HepG2 (cell line): ENCODE measurements around the gene UVSSA. TPM values are rescaled to one million over a fixed set of nuclear protein-coding genes. Genes with fewer than 3 reads are reported as not detected.

Source experiments
- ATAC-seq: fragments of 200-7000 bp; cut with Tn5 transposase; 3 replicates; pipeline ENCODE4 v1.9.1; 2020; ENCODE audit warnings: mild to moderate bottlenecking, moderate library complexity
- BruUV-seq: library from RNA; stranded (reverse); fragments of 400-500 nt; replicated peaks from 2 replicates; lab custom pipeline; 2021; lab: Mats Ljungman, UMichigan
- CTCF ChIA-PET: fragments of 300-600 bp; formaldehyde crosslinking; extraction: SDS; loops from one replicate; lab custom pipeline; 2021; ENCODE audit warnings: low total read pairs, inconsistent platforms, low intra/inter-chr PET ratio; lab: Yijun Ruan, JAX
- POLR2A ChIA-PET: fragments of 350-600 bp; sonication (Branson Sonifier 250); formaldehyde crosslinking; loops from one replicate; lab custom pipeline; 2020; ENCODE audit warnings: antibody characterized with exemption, inconsistent platforms; lab: Yijun Ruan, JAX
- DNase-seq: peaks from one replicate; pipeline ENCODE4 v3.0.0-alpha.2; 2015; ENCODE audit warnings: low spot score
- FAIRE-seq: peaks from 3 replicates; lab custom pipeline; 2011; peaks lifted over from hg19 to GRCh38; lab: Jason Lieb, UNC
- H2AFZ ChIP-seq: one replicate; pipeline ENCODE4 v1.6.1; 2011; ENCODE audit warnings: low read length, inconsistent platforms
- H3K27ac ChIP-seq: fragments of 300-600 bp; 3 replicates; pipeline ENCODE4 v1.8.0; 2011; ENCODE audit warnings: mixed run types, mild to moderate bottlenecking, mixed read lengths, low read length, inconsistent platforms; ENCODE audit not compliant: insufficient read depth; ENCODE audit errors: extremely low read length
- H3K27me3 ChIP-seq, 2 experiments: fragments of 200-600 bp in 1 of 2; 2 replicates in 1 of 2; 3 replicates in 1 of 2; pipeline versions ENCODE4 v1.6.0 to v1.8.0; 2011; ENCODE audit warnings: low read length in 2 of 2, mild to moderate bottlenecking in 2 of 2, moderate library complexity in 2 of 2, inconsistent platforms in 1 of 2; ENCODE audit not compliant: insufficient read depth in 2 of 2, control insufficient read depth in 1 of 2
- H3K36me3 ChIP-seq, 2 experiments: fragments of 200-600 bp in 1 of 2; replicated peaks in 1 of 2; 2 replicates in 1 of 2; 3 replicates in 1 of 2; pipeline versions ENCODE4 v1.5.1 to v1.8.0; 2011; ENCODE audit warnings: low read length in 2 of 2, inconsistent platforms in 1 of 2; ENCODE audit not compliant: insufficient read depth in 2 of 2, control insufficient read depth in 1 of 2
- H3K4me1 ChIP-seq: 2 replicates; pipeline ENCODE4 v1.5.1; 2012; ENCODE audit warnings: low read length, inconsistent platforms; ENCODE audit not compliant: insufficient read depth
- H3K4me2 ChIP-seq: 2 replicates; pipeline ENCODE4 v1.6.0; 2011; ENCODE audit warnings: low read depth, low read length, inconsistent platforms
- H3K4me3 ChIP-seq, 3 experiments: fragments of 200-600 bp in 1 of 3; sonication (generic), shearing (Covaris generic) in 1 of 3; replicated peaks in 1 of 3; 2 replicates each; pipeline ENCODE4 v1.5.1; 2011 to 2016; ENCODE audit warnings: low read length in 3 of 3, inconsistent platforms in 2 of 3, low read depth in 2 of 3, mild to moderate bottlenecking in 2 of 3, control low read depth in 1 of 3, mixed read lengths in 1 of 3; ENCODE audit not compliant: insufficient read depth in 1 of 3
- H3K79me2 ChIP-seq: one replicate; pipeline ENCODE4 v1.6.1; 2011; ENCODE audit warnings: low read length, inconsistent platforms; ENCODE audit not compliant: insufficient read depth
- H3K9ac ChIP-seq: 2 replicates; pipeline ENCODE4 v1.6.0; 2011; ENCODE audit warnings: mild to moderate bottlenecking, low read depth, low read length, inconsistent platforms; ENCODE audit not compliant: insufficient read depth
- H3K9me3 ChIP-seq: 2 replicates; pipeline ENCODE4 v1.5.1; 2012; ENCODE audit warnings: mild to moderate bottlenecking, low read length
- H4K20me1 ChIP-seq: 2 replicates; pipeline ENCODE4 v1.6.0; 2011; ENCODE audit warnings: inconsistent platforms, mild to moderate bottlenecking, low read length, moderate library complexity; ENCODE audit not compliant: insufficient read depth
- GFI1 ChIP-seq: sonication (generic); formaldehyde crosslinking; IDR thresholded peaks from 2 replicates; pipeline ENCODE4 v1.5.0; 2020; ENCODE audit warnings: missing genetic modification reagents, mild to moderate bottlenecking, borderline replicate concordance
- MIER3 ChIP-seq: IDR thresholded peaks from 2 replicates; pipeline ENCODE4 v1.6.1; 2016; ENCODE audit warnings: missing compliant biosample characterization, borderline replicate concordance
- MTA1 ChIP-seq: sonication (generic); formaldehyde crosslinking; IDR thresholded peaks from 2 replicates; pipeline ENCODE4 v1.4.0; 2020; ENCODE audit warnings: missing genetic modification reagents, mild to moderate bottlenecking, borderline replicate concordance
- NFE2L2 ChIP-seq: fragments of 150-350 bp; IDR thresholded peaks from 2 replicates; pipeline ENCODE4 v1.6.1; 2014; ENCODE audit warnings: low read length
- PCBP2 ChIP-seq: fragments of 200-400 bp; formaldehyde crosslinking; optimal IDR thresholded peaks from 2 replicates; pipeline ENCODE3; 2018; ENCODE audit warnings: low read length, low read depth; ENCODE audit not compliant: poor library complexity, severe bottlenecking
- POGZ ChIP-seq: sonication (generic); formaldehyde crosslinking; IDR thresholded peaks from 2 replicates; pipeline ENCODE4 v1.4.0; 2020; ENCODE audit warnings: mild to moderate bottlenecking, missing genetic modification reagents
- SNAI1 ChIP-seq: sonication (generic); formaldehyde crosslinking; IDR thresholded peaks from 2 replicates; pipeline ENCODE4 v1.5.0; 2020; ENCODE audit warnings: mild to moderate bottlenecking, missing genetic modification reagents, borderline replicate concordance
- SNAPC2 ChIP-seq: sonication (generic); formaldehyde crosslinking; IDR thresholded peaks from 2 replicates; pipeline ENCODE4 v1.8.1; 2022; ENCODE audit warnings: mild to moderate bottlenecking, missing genetic modification reagents
- ZBTB1 ChIP-seq: sonication (generic); formaldehyde crosslinking; IDR thresholded peaks from 2 replicates; pipeline ENCODE4 v1.4.0; 2020; ENCODE audit warnings: missing genetic modification reagents, borderline replicate concordance
- ZNF644 ChIP-seq: IDR thresholded peaks from 2 replicates; pipeline ENCODE4 v1.6.1; 2016; ENCODE audit warnings: low read depth
- ZNF737 ChIP-seq: sonication (generic); formaldehyde crosslinking; IDR thresholded peaks from 2 replicates; pipeline ENCODE4 v1.5.0; 2020; ENCODE audit warnings: missing genetic modification reagents, mild to moderate bottlenecking, borderline replicate concordance
- ZNF841 ChIP-seq: sonication (generic); formaldehyde crosslinking; IDR thresholded peaks from 2 replicates; pipeline ENCODE4 v1.8.1; 2023; ENCODE audit warnings: missing genetic modification reagents, borderline replicate concordance
- ZNF879 ChIP-seq: sonication (generic); formaldehyde crosslinking; IDR thresholded peaks from 2 replicates; pipeline ENCODE4 v1.8.1; 2023; ENCODE audit warnings: missing genetic modification reagents
- WGBS: methylation state at CpG from one replicate; pipeline ENCODE4 v1.1.6; 2017; ENCODE audit warnings: low lambda C conversion rate; 5-methylcytosine and 5-hydroxymethylcytosine counted together
- in situ Hi-C: cut with HindIII; loops from 2 replicates; pipeline ENCODE4 v1.10.0; 2017; ENCODE audit warnings: low pct_unique_long_range_greater_than_20kb; ENCODE audit not compliant: extremely low pct_ligation_motif_present
- intact Hi-C: fragments of 100-400 bp; cut with micrococcal nuclease; formaldehyde crosslinking; loops from one replicate; pipeline ENCODE4 v1.10.0; 2022; ENCODE audit not compliant: unreplicated experiment
- polyA plus RNA-seq, 8 experiments: library from polyadenylated mRNA; depleted of rRNA in 3 of 8; stranded (reverse) in 7 of 8; unstranded in 1 of 8; fragments of >200 nt; fragmentation: Illumina TruSeq in 4 of 8; extraction: Trizol in 4 of 8; gene quantifications; 2 replicates each; pipeline versions ENCODE4 v1.2.1 to v1.2.3, GENCODE V29; 2011 to 2016; ENCODE audit warnings: low read depth in 4 of 8, missing spikeins in 1 of 8, mixed read lengths in 1 of 8; ENCODE audit not compliant: insufficient read depth in 1 of 8
- total RNA-seq, 5 experiments: library from RNA; depleted of rRNA; stranded (reverse); fragments of >200 nt; fragmentation: Illumina TruSeq; extraction: Trizol; gene quantifications; 2 replicates each; pipeline ENCODE4 v1.2.3, GENCODE V29; 2016; ENCODE audit warnings: low read depth in 1 of 5
- TF ChIP-seq, protein P1 (sequence below): sonication (generic); formaldehyde crosslinking; IDR thresholded peaks from 2 replicates; pipeline ENCODE4 v1.5.0; 2020; ENCODE audit warnings: missing genetic modification reagents
- TF ChIP-seq, protein P2 (sequence below): sonication (generic); formaldehyde crosslinking; IDR thresholded peaks from 2 replicates; pipeline ENCODE4 v1.4.0; 2020; ENCODE audit warnings: missing genetic modification reagents

Gene UVSSA
- total and polyA plus RNA-seq, 2 of the 13 experiments (the other 11 are each of a cell fraction or from before 2014, with no cell fraction given) = 4.6 to 8.4 TPM

DNA sequence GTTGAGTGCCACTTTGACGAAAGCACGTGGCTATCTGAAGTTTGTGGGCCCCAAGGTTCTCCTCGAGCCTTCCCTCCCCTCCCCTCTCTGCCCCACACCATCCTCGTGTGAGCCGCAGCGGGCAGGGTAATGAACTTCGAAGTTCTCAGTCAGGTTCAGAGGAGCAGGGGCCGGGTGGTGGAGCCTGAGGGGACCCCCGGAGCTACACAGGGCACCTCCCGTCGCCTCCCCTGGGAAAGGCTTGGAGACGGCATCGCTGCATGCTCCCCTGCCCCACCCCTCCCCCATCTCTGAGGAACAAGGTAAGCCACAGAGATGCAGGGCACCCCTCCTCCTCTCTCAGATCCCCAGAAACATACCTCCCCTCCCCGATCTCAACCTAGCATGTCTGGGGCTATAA lies 62.1 kb downstream of the UVSSA start:
- H3K9me3 ChIP-seq = no peaks in the 10 kb centered on the region
- ChIA-PET POLR2A (no interaction called here), CTCF (interaction anchor here (0.9 kb wide), 1 partner anchor 104 kb away, joined by 3 read pairs; no protein-coding TSS in a partner anchor)
- no peaks in the 10 kb centered on the region for H3K79me2 ChIP-seq
- TF ChIP-seq, protein P1, sequence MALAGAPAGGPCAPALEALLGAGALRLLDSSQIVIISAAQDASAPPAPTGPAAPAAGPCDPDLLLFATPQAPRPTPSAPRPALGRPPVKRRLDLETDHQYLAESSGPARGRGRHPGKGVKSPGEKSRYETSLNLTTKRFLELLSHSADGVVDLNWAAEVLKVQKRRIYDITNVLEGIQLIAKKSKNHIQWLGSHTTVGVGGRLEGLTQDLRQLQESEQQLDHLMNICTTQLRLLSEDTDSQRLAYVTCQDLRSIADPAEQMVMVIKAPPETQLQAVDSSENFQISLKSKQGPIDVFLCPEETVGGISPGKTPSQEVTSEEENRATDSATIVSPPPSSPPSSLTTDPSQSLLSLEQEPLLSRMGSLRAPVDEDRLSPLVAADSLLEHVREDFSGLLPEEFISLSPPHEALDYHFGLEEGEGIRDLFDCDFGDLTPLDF (CRISPR knock-in tag) = no peak
- TF ChIP-seq GFI1 (CRISPR knock-in tag) = no peak
- BruUV-seq = no TSS peak
- intact Hi-C loops (no loop called here), in situ Hi-C loops (no loop called here)
- DNase-seq (no peak), ATAC-seq (no peak), FAIRE-seq (no peak)
- 29% methylated on average over 7 of the region's 14 CpGs for WGBS
- no peaks in the 10 kb centered on the region for H3K36me3 ChIP-seq
- H3K9ac ChIP-seq = no peak overlapping the region
- H3K27ac ChIP-seq = no peak overlapping the region
- H3K4me2 ChIP-seq = no peak overlapping the region
- peaks cover 0 to 2% of the 10 kb centered on the region in 2 experiments; a peak in 4 of 5 replicates for H3K27me3 ChIP-seq
- no peak overlapping the region for H2AFZ ChIP-seq
- H4K20me1 ChIP-seq = no peaks in the 10 kb centered on the region
- no peaks in the 10 kb centered on the region for H3K4me1 ChIP-seq
- no peak overlapping the region for H3K4me3 ChIP-seq

GRCh38 chr4:1409491-1410425 lies 62.8 kb downstream of the UVSSA start:
- POLR2A ChIA-PET = no interaction called here
- FAIRE-seq (no peak), DNase-seq (no peak), ATAC-seq (no peak)
- Histone ChIP-seq H4K20me1 (no peaks in the 10 kb centered on the region), H2AFZ (no peak overlapping the region), H3K4me2 (no peak overlapping the region), H3K4me1 (no peaks in the 10 kb centered on the region), H3K36me3 (no peaks in the 10 kb centered on the region), H3K9me3 (no peaks in the 10 kb centered on the region), H3K27ac (no peak overlapping the region), H3K4me3 (no peak overlapping the region), H3K79me2 (no peaks in the 10 kb centered on the region), H3K9ac (no peak overlapping the region), H3K27me3 (peaks cover 0 to 2% of the 10 kb centered on the region in 2 experiments; a peak in 4 of 5 replicates)
- no TSS peak for BruUV-seq
- intact Hi-C loops (no loop called here), in situ Hi-C loops (no loop called here)
- WGBS = 33% methylated on average over 26 of the region's 27 CpGs
- CTCF ChIA-PET = no interaction called here
- TF ChIP-seq MTA1 (CRISPR knock-in tag) (no peak), ZNF737 (CRISPR knock-in tag) (no peak), ZBTB1 (CRISPR knock-in tag) (no peak), ZNF879 (CRISPR knock-in tag) (no peak), SNAPC2 (no peak), SNAI1 (CRISPR knock-in tag) (no peak), PCBP2 (no peak), MIER3 (CRISPR knock-in tag) (no peak), NFE2L2 (no peak), ZNF841 (no peak), POGZ (CRISPR knock-in tag) (no peak), ZNF644 (no peak)
- TF ChIP-seq, protein P2, sequence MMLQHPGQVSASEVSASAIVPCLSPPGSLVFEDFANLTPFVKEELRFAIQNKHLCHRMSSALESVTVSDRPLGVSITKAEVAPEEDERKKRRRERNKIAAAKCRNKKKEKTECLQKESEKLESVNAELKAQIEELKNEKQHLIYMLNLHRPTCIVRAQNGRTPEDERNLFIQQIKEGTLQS (CRISPR knock-in tag) = no peak
